K562 (cell line): ENCODE data around the gene ZNF135. TPM values are rescaled to one million over a fixed set of nuclear protein-coding genes. Genes with fewer than 3 reads are reported as not detected.
A peak's percentile ranks its signal among the peaks of the same experiment; 100 is the strongest.

Experiments
- ATAC-seq: fragments of 200-7000 bp; cut with Tn5 transposase; 3 replicates; pipeline ENCODE4 v1.9.1; 2020; ENCODE audit warnings: moderate library complexity
- BruUV-seq: library from RNA; stranded (reverse); fragments of 400-500 nt; replicated peaks from 2 replicates; lab custom pipeline; 2021; lab: Mats Ljungman, UMichigan
- CTCF ChIA-PET: fragments of 300-600 bp; formaldehyde crosslinking; extraction: SDS; loops from one replicate; lab custom pipeline; 2021; ENCODE audit warnings: low intra/inter-chr PET ratio; lab: Yijun Ruan, JAX
- POLR2A ChIA-PET: fragments of 300-600, 350-650 bp; sonication (Branson Sonifier 250); formaldehyde crosslinking; extraction: SDS; loops from one replicate; lab custom pipeline; 2021; ENCODE audit warnings: antibody characterized with exemption, inconsistent platforms; lab: Yijun Ruan, JAX
- DNase-seq, 4 experiments: peaks; one replicate each; pipeline versions ENCODE4 v3.0.0 to v3.0.0-alpha.2; 2011 to 2018; ENCODE audit warnings: low spot score in 3 of 4, mixed read lengths in 3 of 4; ENCODE audit errors: extremely low read depth in 1 of 4
- FAIRE-seq: peaks from 2 replicates; lab custom pipeline; 2011; peaks lifted over from hg19 to GRCh38; lab: Jason Lieb, UNC
- H2AFZ ChIP-seq: 2 replicates; pipeline ENCODE4 v1.6.0; 2011; ENCODE audit warnings: low read depth, low read length, control low read depth, inconsistent platforms
- H3K27ac ChIP-seq: fragments of 200-600 bp; 3 replicates; pipeline ENCODE4 v1.8.0; 2011; ENCODE audit warnings: low read depth, mild to moderate bottlenecking, control low read depth, inconsistent platforms, low read length, moderate library complexity, mixed read lengths; ENCODE audit errors: extremely low read depth
- H3K27me3 ChIP-seq, 2 experiments: fragments of 300-600 bp in 1 of 2; 2 replicates in 1 of 2; 3 replicates in 1 of 2; pipeline versions ENCODE4 v1.6.0 to v1.8.0; 2011; ENCODE audit warnings: inconsistent platforms in 2 of 2, low read length in 2 of 2, mild to moderate bottlenecking in 1 of 2, mixed read lengths in 1 of 2, moderate library complexity in 1 of 2; ENCODE audit not compliant: control insufficient read depth in 2 of 2, insufficient read depth in 2 of 2
- H3K36me3 ChIP-seq: fragments of 300-600 bp; 3 replicates; pipeline ENCODE4 v1.8.0; 2011; ENCODE audit warnings: mild to moderate bottlenecking, low read length, inconsistent platforms; ENCODE audit not compliant: control insufficient read depth, insufficient read depth
- H3K4me1 ChIP-seq, 2 experiments: fragments of 200-600 bp in 1 of 2; replicated peaks in 1 of 2; 2 replicates in 1 of 2; 3 replicates in 1 of 2; pipeline versions ENCODE4 v1.5.1 to v1.8.0; 2011; ENCODE audit warnings: inconsistent platforms in 2 of 2, low read length in 2 of 2, mild to moderate bottlenecking in 1 of 2, mixed read lengths in 1 of 2, moderate library complexity in 1 of 2; ENCODE audit not compliant: control insufficient read depth in 2 of 2, insufficient read depth in 2 of 2
- H3K4me2 ChIP-seq: 2 replicates; pipeline ENCODE4 v1.6.1; 2011; ENCODE audit warnings: low read length, control low read depth, inconsistent platforms, mixed read lengths; ENCODE audit not compliant: insufficient read depth
- H3K4me3 ChIP-seq: fragments of 200-600 bp; sonication (generic), shearing (Covaris generic); 2 replicates; pipeline ENCODE4 v1.5.1; 2016; ENCODE audit warnings: control low read depth, inconsistent platforms
- H3K79me2 ChIP-seq: fragments of 200-600 bp; 3 replicates; pipeline ENCODE4 v1.8.0; 2011; ENCODE audit warnings: low read length, inconsistent platforms; ENCODE audit not compliant: control insufficient read depth, insufficient read depth
- H3K9ac ChIP-seq, 2 experiments: 2 replicates each; pipeline versions ENCODE4 v1.6.0 to v1.6.1; 2011; ENCODE audit warnings: low read depth in 2 of 2, low read length in 2 of 2, control low read depth in 1 of 2, inconsistent platforms in 1 of 2, mild to moderate bottlenecking in 1 of 2, mixed read lengths in 1 of 2; ENCODE audit not compliant: insufficient read depth in 1 of 2
- H3K9me1 ChIP-seq: one replicate; pipeline ENCODE4 v1.6.0; 2011; ENCODE audit warnings: inconsistent platforms, mild to moderate bottlenecking, low read length, moderate library complexity; ENCODE audit not compliant: control insufficient read depth, insufficient read depth
- H3K9me3 ChIP-seq: replicated peaks from 2 replicates; pipeline ENCODE4 v1.5.1; 2011; ENCODE audit warnings: low read depth, low read length, inconsistent platforms; ENCODE audit not compliant: control insufficient read depth, insufficient read depth
- H4K20me1 ChIP-seq: replicated peaks from 2 replicates; pipeline ENCODE4 v1.6.1; 2011; ENCODE audit warnings: low read length, inconsistent platforms, mixed read lengths; ENCODE audit not compliant: control insufficient read depth, insufficient read depth
- PHTF2 ChIP-seq: fragments of 250-450 bp; sonication (Bioruptor Pico); IDR thresholded peaks from 2 replicates; pipeline ENCODE4 v1.5.0; 2021; ENCODE audit warnings: mild to moderate bottlenecking
- ZNF75A ChIP-seq: fragments of 450-650 bp; formaldehyde crosslinking; IDR thresholded peaks from 2 replicates; pipeline ENCODE4 v1.4.0; 2020; ENCODE audit warnings: mild to moderate bottlenecking
- WGBS: fragments of 100-300 bp; shearing (Covaris generic); methylation state at CpG from one replicate; pipeline ENCODE4 v1.1.6; 2016; ENCODE audit warnings: low coverage, mixed read lengths; ENCODE audit not compliant: insufficient coverage; ENCODE audit errors: missing lambda C conversion rate; 5-methylcytosine and 5-hydroxymethylcytosine counted together
- in situ Hi-C: fragments of 300-500 bp; cut with MboI; formaldehyde crosslinking; loops from 4 replicates; pipeline ENCODE4 v1.15.0; 2018; ENCODE audit warnings: inconsistent platforms, mixed read lengths
- intact Hi-C: fragments of 100-400 bp; cut with micrococcal nuclease; formaldehyde crosslinking; loops from 2 replicates; pipeline ENCODE4 v1.14.2; 2022
- polyA plus RNA-seq, 8 experiments: library from polyadenylated mRNA; depleted of rRNA in 4 of 8; stranded (reverse) in 5 of 8; unstranded in 3 of 8; fragments of >200 nt; fragmentation: Nextera tagmentation in 2 of 8; fragmentation: Illumina TruSeq in 1 of 8; extraction: Ambion mirVana in 2 of 8; extraction: Trizol in 1 of 8; gene quantifications; 2 replicates each; pipeline versions ENCODE4 v1.2.1 to v1.2.3, GENCODE V29; 2011 to 2014; ENCODE audit warnings: inconsistent platforms in 1 of 8, missing spikeins in 1 of 8
- total RNA-seq, 7 experiments: library from RNA; depleted of rRNA in 6 of 7; stranded (reverse); fragments of >200 nt in 6 of 7; fragmentation: Illumina TruSeq in 2 of 7; extraction: Trizol in 2 of 7; gene quantifications; 2 replicates each; pipeline versions ENCODE4 v1.2.1 to v1.2.3, GENCODE V29; 2011 to 2021; ENCODE audit warnings: low replicate concordance in 1 of 7
- TF ChIP-seq, protein P1 (sequence below): sonication (generic); formaldehyde crosslinking; IDR thresholded peaks from 2 replicates; pipeline ENCODE4 v1.8.1; 2023; ENCODE audit warnings: missing genetic modification reagents, mild to moderate bottlenecking, borderline replicate concordance

The ZNF135 gene
- total and polyA plus RNA-seq, 9 of the 15 experiments (the other 6 are each of a cell fraction or from before 2014, with no cell fraction given), result not detected

DNA sequence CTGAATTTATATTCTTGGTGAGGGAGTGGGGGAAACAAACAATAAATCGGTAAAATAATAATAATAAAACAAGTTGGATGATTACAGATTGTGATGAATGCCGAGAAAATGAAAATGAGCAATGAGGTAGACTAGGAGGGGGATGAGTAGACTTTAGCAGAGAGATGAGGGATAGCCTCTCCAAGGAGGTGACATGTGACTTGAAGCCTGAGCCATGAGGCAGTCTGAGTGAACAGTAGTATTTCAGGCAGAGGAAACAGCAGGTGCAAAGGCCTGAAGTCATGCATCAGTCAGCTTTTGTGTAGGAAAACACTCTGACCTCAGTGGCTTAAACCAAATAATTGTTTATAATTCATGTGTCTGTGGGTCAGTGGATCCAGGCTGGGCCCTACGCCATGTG is 4.6 kb downstream of the ZNF135 start:
- H3K27me3 ChIP-seq, result no peaks in the 10 kb centered on the region
- BruUV-seq, result no TSS peak
- no peak overlapping the region for H3K9ac ChIP-seq
- FAIRE-seq, result no peak
- ChIA-PET POLR2A (interaction anchor here (0.5 kb wide), 1 partner anchor 789 kb away, joined by 3 read pairs; no protein-coding TSS in a partner anchor), CTCF (no interaction called here)
- no peak overlapping the region for H2AFZ ChIP-seq
- H3K9me1 ChIP-seq, result no peaks in the 10 kb centered on the region
- H3K27ac ChIP-seq, result no peak overlapping the region
- H3K9me3 ChIP-seq, result no peaks in the 10 kb centered on the region; the same call in 1 of the 2 replicates
- H3K4me2 ChIP-seq, result no peak overlapping the region
- no peaks in the 10 kb centered on the region for H3K36me3 ChIP-seq
- H4K20me1 ChIP-seq, result no peaks in the 10 kb centered on the region
- in situ Hi-C loops (no loop called here), intact Hi-C loops (no loop called here)
- TF ChIP-seq PHTF2 (CRISPR knock-in tag), result no peak
- no peak overlapping the region for H3K4me3 ChIP-seq
- H3K79me2 ChIP-seq, result no peaks in the 10 kb centered on the region
- peaks cover 0 to 9% of the 10 kb centered on the region in 2 experiments; a peak in 2 of 5 replicates for H3K4me1 ChIP-seq
- ATAC-seq, result no peak
- no peak for DNase-seq
- WGBS, result 0% methylated on average over 3 of the region's 3 CpGs

DNA sequence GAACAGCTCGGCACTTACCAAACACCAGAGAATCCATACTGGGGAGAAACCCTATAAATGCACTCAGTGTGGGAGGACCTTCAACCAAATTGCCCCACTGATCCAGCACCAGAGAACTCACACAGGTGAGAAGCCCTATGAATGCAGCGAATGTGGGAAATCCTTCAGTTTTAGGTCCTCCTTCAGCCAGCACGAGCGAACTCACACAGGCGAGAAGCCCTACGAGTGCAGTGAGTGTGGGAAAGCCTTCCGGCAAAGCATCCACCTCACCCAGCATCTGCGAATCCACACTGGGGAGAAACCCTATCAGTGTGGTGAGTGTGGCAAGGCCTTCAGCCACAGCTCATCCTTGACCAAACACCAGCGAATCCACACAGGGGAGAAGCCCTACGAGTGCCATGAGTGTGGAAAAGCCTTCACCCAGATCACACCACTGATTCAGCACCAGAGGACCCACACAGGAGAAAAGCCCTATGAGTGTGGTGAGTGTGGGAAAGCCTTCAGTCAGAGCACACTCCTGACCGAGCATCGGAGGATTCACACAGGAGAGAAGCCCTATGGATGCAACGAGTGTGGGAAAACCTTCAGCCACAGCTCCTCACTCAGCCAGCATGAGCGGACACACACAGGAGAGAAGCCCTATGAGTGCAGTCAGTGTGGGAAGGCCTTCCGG is 8.3 kb downstream of the ZNF135 start:
- no peaks in the 10 kb centered on the region for H3K79me2 ChIP-seq
- no peaks in the 10 kb centered on the region; the same call in 1 of the 2 replicates for H3K9me3 ChIP-seq
- in situ Hi-C loops (no loop called here), intact Hi-C loops (no loop called here)
- no peaks in the 10 kb centered on the region for H3K36me3 ChIP-seq
- no peak overlapping the region for H3K4me2 ChIP-seq
- ChIA-PET POLR2A (no interaction called here), CTCF (no interaction called here)
- H3K4me3 ChIP-seq, result no peak overlapping the region
- WGBS, result under 1% methylated on average over 15 of the region's 15 CpGs
- no peak for DNase-seq
- ATAC-seq, result no peak
- no TSS peak for BruUV-seq
- no peak overlapping the region for H3K9ac ChIP-seq
- no peaks in the 10 kb centered on the region for H3K4me1 ChIP-seq
- TF ChIP-seq, protein P1, sequence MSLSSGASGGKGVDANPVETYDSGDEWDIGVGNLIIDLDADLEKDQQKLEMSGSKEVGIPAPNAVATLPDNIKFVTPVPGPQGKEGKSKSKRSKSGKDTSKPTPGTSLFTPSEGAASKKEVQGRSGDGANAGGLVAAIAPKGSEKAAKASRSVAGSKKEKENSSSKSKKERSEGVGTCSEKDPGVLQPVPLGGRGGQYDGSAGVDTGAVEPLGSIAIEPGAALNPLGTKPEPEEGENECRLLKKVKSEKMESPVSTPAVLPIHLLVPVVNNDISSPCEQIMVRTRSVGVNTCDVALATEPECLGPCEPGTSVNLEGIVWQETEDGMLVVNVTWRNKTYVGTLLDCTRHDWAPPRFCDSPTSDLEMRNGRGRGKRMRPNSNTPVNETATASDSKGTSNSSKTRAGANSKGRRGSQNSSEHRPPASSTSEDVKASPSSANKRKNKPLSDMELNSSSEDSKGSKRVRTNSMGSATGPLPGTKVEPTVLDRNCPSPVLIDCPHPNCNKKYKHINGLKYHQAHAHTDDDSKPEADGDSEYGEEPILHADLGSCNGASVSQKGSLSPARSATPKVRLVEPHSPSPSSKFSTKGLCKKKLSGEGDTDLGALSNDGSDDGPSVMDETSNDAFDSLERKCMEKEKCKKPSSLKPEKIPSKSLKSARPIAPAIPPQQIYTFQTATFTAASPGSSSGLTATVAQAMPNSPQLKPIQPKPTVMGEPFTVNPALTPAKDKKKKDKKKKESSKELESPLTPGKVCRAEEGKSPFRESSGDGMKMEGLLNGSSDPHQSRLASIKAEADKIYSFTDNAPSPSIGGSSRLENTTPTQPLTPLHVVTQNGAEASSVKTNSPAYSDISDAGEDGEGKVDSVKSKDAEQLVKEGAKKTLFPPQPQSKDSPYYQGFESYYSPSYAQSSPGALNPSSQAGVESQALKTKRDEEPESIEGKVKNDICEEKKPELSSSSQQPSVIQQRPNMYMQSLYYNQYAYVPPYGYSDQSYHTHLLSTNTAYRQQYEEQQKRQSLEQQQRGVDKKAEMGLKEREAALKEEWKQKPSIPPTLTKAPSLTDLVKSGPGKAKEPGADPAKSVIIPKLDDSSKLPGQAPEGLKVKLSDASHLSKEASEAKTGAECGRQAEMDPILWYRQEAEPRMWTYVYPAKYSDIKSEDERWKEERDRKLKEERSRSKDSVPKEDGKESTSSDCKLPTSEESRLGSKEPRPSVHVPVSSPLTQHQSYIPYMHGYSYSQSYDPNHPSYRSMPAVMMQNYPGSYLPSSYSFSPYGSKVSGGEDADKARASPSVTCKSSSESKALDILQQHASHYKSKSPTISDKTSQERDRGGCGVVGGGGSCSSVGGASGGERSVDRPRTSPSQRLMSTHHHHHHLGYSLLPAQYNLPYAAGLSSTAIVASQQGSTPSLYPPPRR (CRISPR knock-in tag), result no peak
- 0 out of 2 replicates have a peak, but pooled peaks have one; percentile 27 for TF ChIP-seq ZNF75A (CRISPR knock-in tag)
- H4K20me1 ChIP-seq, result no peaks in the 10 kb centered on the region
- H3K9me1 ChIP-seq, result no peaks in the 10 kb centered on the region
- H3K27me3 ChIP-seq, result no peaks in the 10 kb centered on the region
- no peak overlapping the region for H3K27ac ChIP-seq
- H2AFZ ChIP-seq, result no peak overlapping the region
- FAIRE-seq, result no peak
